ENCODE results near the gene EHMT2.
"Not testable (repeated sequence)": the region's sequence is repeated elsewhere in the genome, so short reads cannot be mapped to it uniquely, and the experiment has no call there.

The EHMT2 gene

GRCh38 chr6:31851485-31851832 lies 46.0 kb downstream of the EHMT2 start:
- in situ Hi-C loops (cut with MboI; ENCODE audit: low sequenced_read_pairs, unreplicated experiment), result no loop called here
- no peak for TF ChIP-seq CTCF (IDR thresholded peaks at IDR 0.05; ENCODE audit: borderline replicate concordance, control extremely low read depth, extremely low read depth, insufficient read depth, missing control alignments)
- DNase-seq (ENCODE audit: low spot score), result no peak

- no peak for DNase-seq (ENCODE audit: low spot score)
- no peak for TF ChIP-seq CTCF (IDR thresholded peaks at IDR 0.05; ENCODE audit: borderline replicate concordance, control extremely low read depth, extremely low read depth, insufficient read depth, missing control alignments)
- in situ Hi-C loops (cut with MboI; ENCODE audit: low sequenced_read_pairs, unreplicated experiment), result no loop called here
These were observed 46.6 kb downstream of the EHMT2 start for GRCh38 chr6:31850765-31851484.

GRCh38 chr6:31847276-31847978 lies 50.1 kb downstream of the EHMT2 start:
- in situ Hi-C loops (cut with MboI; ENCODE audit: low sequenced_read_pairs, unreplicated experiment), result no loop called here
- no peak for TF ChIP-seq CTCF (IDR thresholded peaks at IDR 0.05; ENCODE audit: borderline replicate concordance, control extremely low read depth, extremely low read depth, insufficient read depth, missing control alignments)
- DNase-seq (ENCODE audit: low spot score), result no peak

- no peak for TF ChIP-seq CTCF (IDR thresholded peaks at IDR 0.05; ENCODE audit: borderline replicate concordance, control extremely low read depth, extremely low read depth, insufficient read depth, missing control alignments)
These were observed 53.0 kb downstream of the EHMT2 start for GRCh38 chr6:31844507-31844906.

GRCh38 chr6:31842053-31842452 lies 55.4 kb downstream of the EHMT2 start:
- in situ Hi-C loops (cut with MboI; ENCODE audit: low sequenced_read_pairs, unreplicated experiment), result no loop called here
- DNase-seq (ENCODE audit: low spot score), result no peak
- TF ChIP-seq CTCF (IDR thresholded peaks at IDR 0.05; ENCODE audit: borderline replicate concordance, control extremely low read depth, extremely low read depth, insufficient read depth, missing control alignments), result no peak

More at GRCh38 chr6:31844507-31844906, 53.0 kb downstream of the EHMT2 start:
- in situ Hi-C loops (cut with MboI; ENCODE audit: low sequenced_read_pairs, unreplicated experiment), result no loop called here
- no peak for DNase-seq (ENCODE audit: low spot score)

GRCh38 chr6:31839779-31840126 lies 57.7 kb downstream of the EHMT2 start:
- DNase-seq (ENCODE audit: low spot score); in situ Hi-C loops (cut with MboI; ENCODE audit: low sequenced_read_pairs, unreplicated experiment): not testable (repeated sequence)

GRCh38 chr6:31838968-31839367 lies 58.5 kb downstream of the EHMT2 start:
- in situ Hi-C loops (cut with MboI; ENCODE audit: low sequenced_read_pairs, unreplicated experiment), result no loop called here
- no peak for DNase-seq (ENCODE audit: low spot score)
- TF ChIP-seq CTCF (IDR thresholded peaks at IDR 0.05; ENCODE audit: borderline replicate concordance, control extremely low read depth, extremely low read depth, insufficient read depth, missing control alignments), result no peak

- in situ Hi-C loops (cut with MboI; ENCODE audit: low sequenced_read_pairs, unreplicated experiment); DNase-seq (ENCODE audit: low spot score): not testable (repeated sequence)
These were observed 59.4 kb downstream of the EHMT2 start for GRCh38 chr6:31838114-31838553.

Measured in GM13976 (cell line).